ENCODE measurements around the gene LEF1.

LEF1 gene

DNA sequence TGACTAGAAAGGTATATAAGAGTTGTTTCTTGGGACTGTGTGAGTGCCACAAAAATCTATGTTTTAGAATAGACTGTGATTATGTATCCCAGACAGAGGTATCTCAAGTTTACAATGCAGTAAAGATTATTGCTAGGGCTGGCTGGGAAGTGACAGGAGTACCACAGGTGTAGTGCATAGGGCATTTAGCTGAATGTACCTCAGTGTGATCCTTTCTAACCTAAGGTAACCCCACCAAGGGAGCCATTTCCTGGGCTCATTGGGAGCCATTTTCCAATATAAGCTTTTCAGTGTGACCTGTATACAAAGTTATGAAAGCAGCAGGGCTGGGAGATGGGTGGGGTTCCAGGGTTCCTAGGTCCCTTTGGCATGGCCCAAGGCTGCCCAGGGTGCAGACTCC is 6.1 kb upstream of the LEF1 start:
- DNase-seq (ENCODE audit: low read depth) = no peak

- DNase-seq (ENCODE audit: low read depth) = no peak
Measured at GRCh38 chr4:108173599-108174057, 4.9 kb upstream of the LEF1 start.

DNA sequence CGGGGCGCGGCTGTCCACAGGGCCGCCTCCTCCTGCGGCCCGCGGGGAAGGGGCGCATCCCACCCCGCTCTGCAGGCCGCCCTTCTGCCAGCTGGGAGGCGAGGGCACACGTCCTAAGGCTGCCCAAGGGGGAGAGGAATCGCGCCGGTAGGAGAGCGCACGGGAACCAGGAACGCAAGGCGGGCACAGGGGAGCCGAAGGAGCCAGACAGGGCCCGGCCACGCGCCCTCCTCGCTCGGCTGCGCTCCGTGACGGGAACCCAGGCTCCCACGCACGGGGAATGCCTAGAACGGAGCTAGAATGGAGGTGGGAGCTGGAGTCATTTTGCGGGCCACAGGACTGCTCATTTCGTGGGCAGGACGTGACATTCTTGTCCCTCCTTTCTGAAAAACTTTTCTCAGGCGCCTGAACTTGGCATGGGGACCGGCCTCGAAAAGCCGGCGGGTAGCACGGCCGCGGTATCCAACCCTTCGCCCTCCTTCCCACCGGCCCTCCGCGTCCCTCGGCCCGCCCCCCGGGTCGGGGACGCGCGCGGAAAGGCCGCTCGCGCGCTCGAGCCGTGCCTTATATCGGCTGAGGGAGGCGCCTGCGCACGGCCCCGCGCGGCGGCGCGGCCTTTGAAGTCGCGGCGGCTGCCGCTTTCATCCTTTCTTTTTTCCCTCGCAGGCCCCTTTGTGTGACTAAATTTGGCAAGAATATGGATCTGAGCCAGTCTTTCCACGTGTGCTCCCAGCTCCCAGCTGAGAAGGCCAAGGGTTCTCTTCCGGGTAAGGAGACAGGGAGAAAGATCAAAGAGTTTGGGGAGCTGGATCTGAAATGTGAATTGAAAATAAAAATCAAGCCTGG is 4.2 kb upstream of the LEF1 start:
- no peak for DNase-seq (ENCODE audit: low read depth)

- DNase-seq (ENCODE audit: low read depth) = no peak
Measured at GRCh38 chr4:108172231-108172752, 3.6 kb upstream of the LEF1 start.

DNA sequence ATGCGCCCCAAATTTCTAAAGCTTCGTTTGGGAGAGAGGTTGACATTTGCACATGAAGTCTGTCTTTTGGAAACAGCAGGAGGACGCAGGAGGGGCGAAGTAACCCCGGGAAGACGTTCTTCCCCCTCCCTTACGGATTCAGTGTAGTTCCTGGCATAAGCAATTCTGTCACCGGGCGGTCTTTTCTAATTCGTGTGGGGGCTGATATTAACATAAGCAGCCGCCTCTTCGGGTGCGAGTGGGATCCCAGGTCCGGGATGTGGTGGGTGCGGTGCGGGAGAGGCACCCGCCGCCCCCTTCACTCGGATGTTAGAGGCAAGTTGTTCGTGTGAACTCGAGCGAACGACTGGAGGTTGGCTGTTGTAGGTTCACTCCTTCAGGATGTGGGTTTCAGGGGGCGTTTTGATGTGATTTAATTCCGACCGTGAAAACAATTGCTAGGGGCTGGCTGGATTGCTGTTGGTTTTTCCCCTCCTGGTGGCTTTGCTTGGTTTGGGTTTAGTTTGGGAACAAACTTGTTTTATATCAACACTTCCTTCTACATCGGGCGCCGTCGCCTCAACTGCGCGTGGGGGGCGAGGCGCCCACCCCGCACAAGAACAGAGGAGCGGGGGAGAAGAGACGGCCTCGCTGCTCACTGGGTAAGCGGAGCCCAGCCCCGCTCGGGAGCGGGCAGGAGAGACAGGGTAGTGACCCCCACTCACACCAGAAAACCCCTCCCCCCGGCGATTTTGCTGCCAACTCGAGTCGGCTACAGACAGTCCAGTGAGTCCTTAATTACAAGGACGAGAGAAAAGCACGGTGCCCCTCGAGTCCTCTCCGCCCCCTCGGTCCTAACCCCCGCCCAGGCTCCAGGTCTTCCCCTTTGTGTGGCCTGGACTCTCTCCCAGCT is 2.9 kb upstream of the LEF1 start:
- no peak for DNase-seq (ENCODE audit: low read depth)

DNA sequence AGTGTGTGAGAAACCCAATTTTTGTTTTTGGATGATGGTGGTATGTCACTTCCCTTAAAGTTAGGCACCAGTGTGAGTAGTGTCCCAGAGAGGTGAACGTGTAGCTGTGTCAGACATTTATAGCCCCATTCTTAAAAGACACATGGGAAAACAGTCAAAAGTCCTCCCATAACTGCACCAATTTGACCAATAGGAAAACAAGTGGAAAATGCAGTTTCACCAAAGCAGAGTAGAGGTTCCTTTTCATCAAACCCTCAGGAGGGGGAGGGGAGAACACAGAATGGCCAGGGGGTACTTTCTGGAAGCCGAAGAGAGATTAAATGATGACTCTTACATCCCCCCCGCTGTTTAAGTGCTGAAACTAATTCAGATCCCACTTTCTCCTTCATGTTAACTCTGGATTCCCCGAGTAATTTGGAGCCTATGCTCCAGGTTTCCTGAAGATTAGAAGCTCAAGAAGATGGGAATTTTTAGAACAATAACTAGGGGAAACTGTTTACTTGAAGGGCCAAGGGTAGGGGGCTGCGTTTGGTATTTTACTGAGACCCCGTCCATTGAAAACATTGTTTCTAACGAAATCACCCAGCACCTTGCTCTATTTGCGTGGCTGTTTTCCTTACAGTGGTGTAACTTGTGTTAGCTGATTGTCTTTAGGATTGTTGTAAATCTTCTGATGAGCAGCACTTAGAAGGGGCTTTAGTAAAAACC is 2.1 kb upstream of the LEF1 start:
- no peak for DNase-seq (ENCODE audit: low read depth)

GRCh38 chr4:108169664-108170063 is 932 bp upstream of the LEF1 start:
- no peak for DNase-seq (ENCODE audit: low read depth)

GRCh38 chr4:108168160-108168670 is 517 bp downstream of the LEF1 start:
- DNase-seq (ENCODE audit: low read depth) = no peak

GRCh38 chr4:108166441-108167315 is 2.1 kb downstream of the LEF1 start:
- DNase-seq (ENCODE audit: low read depth) = no peak

DNA sequence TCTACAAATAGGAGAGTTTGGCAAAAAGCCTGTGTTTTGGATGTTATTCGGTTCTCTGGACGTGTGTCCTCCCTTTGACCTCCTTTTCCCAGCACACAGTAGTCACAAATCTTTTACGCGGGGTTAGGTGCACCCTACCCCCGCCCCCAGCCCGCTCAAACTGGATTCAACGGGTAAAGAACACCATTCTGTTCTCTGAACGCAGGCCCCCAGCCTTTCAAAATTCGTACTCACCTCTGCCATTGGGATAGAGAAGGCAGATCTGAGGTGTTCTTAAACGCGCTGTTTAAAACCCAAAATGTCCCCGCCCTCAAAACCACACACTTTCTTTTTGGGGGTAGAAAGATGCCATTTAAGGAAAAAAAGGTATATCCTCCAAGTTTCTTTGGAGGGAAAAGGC is 2.7 kb downstream of the LEF1 start:
- no peak for DNase-seq (ENCODE audit: low read depth)

DNA sequence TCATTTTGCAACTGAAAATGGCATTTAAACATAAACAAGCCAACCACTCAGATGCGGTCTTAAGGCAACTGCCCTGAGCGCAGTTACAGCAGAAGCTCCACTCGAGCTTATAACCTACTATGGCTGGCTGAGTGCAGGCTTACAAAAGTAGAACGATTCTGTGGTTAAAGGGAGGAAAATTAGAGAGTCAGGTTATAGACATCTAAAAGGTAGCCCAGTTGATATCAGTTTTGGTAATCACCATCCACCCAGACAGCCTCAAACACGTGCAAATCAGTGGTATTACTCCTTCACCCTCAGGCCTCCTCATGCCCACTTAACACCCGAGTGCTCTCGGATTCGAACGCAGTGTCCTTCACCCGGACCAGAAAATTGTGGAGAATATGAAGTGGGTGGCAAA is 3.1 kb downstream of the LEF1 start:
- no peak for DNase-seq (ENCODE audit: low read depth)

GRCh38 chr4:108163351-108163750 is 5.4 kb downstream of the LEF1 start:
- DNase-seq (ENCODE audit: low read depth) = no peak

DNA sequence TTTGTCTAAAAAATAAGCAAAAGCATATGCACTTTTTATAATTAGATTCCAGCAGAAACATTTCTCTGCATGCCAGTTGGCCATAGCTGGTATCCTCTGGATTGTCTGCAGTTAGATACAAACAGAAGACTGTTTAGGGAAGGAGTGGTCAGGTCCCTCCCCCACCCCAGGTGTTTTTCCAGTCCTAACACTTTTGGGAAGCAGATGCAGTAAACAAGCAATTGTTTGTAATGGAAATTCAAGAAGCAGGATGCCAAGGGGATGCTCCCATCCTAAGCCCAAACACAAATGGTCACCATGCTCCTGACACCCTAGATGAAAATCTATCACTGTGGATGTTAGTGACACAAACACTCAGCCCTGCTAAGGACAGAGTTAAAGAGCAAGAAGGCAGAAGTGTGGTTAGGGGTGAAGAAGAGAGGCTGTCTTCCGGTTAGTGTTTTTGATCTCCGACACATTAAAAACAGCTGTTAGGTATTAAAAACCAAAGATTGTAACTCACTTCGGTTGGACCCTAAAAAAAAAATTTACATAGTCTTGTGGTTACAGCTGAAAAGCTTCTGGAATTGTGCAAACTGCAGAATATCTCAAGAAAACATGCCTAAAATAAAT is 7.9 kb downstream of the LEF1 start:
- DNase-seq (ENCODE audit: low read depth) = no peak

GRCh38 chr4:108159845-108160244 is 8.9 kb downstream of the LEF1 start:
- no peak for DNase-seq (ENCODE audit: low read depth)

DNA sequence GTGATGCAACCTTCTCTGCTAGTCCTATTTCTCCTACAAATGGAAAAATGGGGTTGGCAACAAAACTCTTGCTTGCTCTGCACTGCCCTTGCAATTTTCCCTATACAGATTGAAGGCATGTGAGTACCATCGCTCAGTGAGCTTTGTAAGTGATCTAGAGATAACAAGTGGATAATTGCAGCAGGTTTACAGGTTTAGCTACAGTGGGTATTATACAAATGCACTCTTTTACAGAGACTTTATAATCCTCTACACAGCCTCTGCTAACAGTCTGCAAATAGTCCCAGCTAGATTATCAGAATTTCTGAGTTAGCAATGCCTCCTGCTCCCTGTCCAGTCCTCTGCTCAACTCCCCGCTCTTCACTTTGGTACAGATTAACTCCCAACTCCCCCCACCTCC is 11.1 kb downstream of the LEF1 start:
- DNase-seq (ENCODE audit: low read depth) = no peak

GRCh38 chr4:108156391-108156790 is 12.3 kb downstream of the LEF1 start:
- DNase-seq (ENCODE audit: low read depth) = no peak

DNA sequence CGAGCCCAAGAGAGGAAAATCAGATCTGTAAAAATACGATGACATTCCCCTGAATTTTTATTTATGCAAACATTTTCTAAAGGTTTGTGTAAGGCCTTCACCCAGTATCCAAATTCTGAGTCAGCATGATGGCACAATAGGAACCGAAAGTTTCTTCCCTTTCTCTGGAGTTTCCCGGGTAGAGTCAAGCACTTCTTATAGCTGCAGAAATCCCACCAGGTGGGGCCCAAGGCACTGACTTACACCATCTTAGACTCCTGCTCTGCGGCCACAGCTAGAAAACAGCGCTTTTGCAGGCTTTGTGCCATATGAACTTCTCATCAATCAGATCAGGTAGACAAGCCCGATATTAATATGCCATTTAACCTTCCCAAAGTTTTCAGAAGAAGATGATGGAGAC is 13.4 kb downstream of the LEF1 start:
- DNase-seq (ENCODE audit: low read depth) = no peak

DNA sequence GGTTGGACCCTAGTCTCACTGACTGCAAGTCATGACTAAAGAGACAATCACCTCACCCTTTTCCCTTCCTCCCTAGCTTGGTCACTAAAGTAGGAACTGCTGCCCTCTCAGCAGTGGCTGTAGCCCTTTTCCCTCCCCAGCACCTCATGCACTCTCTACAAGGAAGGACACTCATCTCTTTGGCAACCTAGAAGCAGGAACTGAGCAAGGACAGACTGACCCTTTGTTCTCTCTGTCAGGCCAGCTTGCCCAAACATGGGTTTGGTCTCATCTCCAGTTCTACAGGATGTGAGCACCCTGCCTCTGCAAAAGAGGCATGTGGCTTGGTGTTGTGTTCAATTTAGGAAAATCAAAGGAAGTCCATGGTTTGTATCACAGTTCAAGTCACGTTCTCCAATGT is 15.8 kb downstream of the LEF1 start:
- no peak for DNase-seq (ENCODE audit: low read depth)

DNA sequence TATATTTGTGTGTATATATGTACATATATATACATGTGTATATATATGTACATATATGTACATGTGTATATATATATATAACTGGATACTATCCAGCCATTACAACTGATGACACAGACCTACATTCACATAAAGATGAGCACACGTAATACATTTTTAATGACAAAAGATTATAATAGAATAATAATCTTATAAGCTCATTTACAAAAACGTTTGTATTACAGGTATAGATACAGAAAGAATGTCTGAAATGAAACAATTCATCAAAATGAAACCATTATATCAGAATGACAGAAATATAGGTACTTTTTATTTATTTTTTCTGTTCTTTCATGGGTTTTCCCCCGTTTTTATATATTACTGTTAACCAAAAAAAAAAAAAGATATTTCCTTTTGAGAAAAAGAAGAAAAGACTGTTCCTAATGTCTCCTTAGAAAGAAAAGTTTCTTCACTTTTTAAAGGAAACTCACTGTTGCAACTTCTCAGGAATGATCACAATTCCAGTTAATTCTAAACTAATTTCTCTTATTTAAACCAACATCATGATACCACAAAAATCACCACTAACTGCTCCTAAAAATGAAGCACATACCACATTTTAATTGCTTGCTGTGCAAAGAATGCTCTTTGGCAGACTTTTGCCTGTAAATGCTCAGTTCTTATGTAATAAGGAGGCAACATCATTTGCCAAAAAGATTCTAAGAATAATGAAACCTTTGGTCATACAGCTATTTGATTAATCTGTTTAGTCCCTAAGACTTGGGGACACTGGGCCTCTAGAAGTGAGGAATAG is 18.9 kb downstream of the LEF1 start:
- no peak for DNase-seq (ENCODE audit: low read depth)

DNA sequence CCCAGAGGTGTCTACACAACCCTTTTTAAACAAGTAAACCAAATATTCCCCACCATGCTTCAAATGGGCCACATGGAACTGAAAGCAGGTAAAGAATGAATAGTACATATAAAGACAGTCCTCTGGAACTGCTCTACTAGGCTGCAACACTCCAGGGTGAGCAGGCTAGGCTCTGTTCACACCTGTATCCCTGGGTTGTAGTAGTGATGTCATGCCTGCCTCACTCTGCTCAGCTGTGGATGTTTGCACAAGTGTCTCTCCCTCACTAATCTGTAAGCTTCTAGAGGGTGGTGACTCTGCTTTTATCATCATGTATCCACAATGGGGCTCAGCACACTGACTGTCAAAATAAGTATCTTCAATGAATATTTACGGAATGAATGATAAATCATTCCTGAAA is 20.4 kb downstream of the LEF1 start:
- no peak for DNase-seq (ENCODE audit: low read depth)

Measured in stimulated activated CD8-positive, alpha-beta memory T cell treated with anti-CD3 and anti-CD28 coated beads, Interleukin-12 subunit alpha, Interleukin-12 subunit beta, amount 100 ng/mL, for 1 hour (primary cell).